ENCODE results near the gene OSTC.

Gene OSTC

DNA sequence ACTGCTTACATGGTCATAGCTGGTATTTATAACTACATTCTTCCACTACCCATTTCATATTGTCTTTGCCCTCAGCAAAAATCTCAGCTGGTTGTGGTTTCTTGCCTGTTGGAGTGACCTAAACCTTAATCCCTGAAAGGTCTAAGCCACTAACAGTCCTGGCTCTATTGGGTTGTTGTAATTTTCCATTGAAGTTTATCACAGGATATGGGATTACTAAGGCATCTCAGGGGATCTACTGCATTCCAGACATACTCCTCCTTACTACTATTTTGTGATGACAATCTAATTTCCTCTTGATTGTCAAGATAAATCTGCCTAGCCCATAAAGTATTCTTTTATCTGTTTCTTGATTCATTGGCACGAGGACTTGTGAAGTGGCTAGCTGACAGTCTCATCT, 6.2 kb upstream of the OSTC start:
- in situ Hi-C loops (cut with MboI; ENCODE audit: low sequenced_read_pairs) = no loop called here

GRCh38 chr4:108646706-108647105, 3.7 kb upstream of the OSTC start:
- in situ Hi-C loops (cut with MboI; ENCODE audit: low sequenced_read_pairs) = no loop called here

- in situ Hi-C loops (cut with MboI; ENCODE audit: low sequenced_read_pairs) = no loop called here
These were observed 562 bp upstream of the OSTC start for GRCh38 chr4:108649863-108650211.

DNA sequence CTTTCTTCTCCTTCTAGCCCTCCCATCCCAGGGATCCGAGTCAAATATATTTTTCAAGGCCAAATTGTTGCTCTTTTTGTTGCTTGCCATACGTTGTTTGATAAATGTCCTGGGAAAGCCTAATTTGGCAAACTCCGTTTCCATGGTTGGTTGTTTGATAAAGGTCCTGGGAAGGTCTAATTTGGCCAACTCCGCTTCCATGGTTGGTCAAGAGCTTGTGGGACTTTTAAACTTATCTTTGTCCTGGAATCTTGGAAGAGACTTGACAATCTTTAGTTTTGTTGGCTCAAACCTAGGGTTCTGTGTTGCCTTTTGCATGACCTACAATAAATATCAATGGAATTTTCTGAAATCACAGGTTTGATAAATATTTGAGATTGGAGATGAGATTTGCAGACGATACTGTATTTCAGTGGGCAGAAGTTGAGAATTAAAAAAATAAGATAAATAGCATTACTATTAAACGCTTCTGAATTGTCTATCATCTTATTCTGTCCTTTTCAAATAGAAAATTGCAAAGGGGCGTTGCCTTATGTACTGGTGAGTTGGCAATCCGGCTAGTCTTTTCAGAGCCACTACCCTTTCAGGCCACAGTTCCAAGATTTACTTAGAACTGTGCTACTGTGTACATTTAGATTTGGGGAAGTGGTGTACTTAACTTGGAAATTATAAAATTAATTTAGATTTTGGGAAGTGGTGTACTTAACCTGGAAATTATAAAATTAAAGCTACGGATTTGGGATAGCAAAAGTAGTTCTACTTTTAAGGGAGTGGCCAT, 804 bp downstream of the OSTC start:
- in situ Hi-C loops (cut with MboI; ENCODE audit: low sequenced_read_pairs) = no loop called here

- in situ Hi-C loops (cut with MboI; ENCODE audit: low sequenced_read_pairs) = no loop called here
These were observed 12.2 kb downstream of the OSTC start for GRCh38 chr4:108662629-108663028.

GRCh38 chr4:108674356-108674977, 24.1 kb downstream of the OSTC start:
- in situ Hi-C loops (cut with MboI; ENCODE audit: low sequenced_read_pairs) = no loop called here

- in situ Hi-C loops (cut with MboI; ENCODE audit: low sequenced_read_pairs) = no loop called here
These were observed 31.0 kb downstream of the OSTC start for GRCh38 chr4:108681321-108681809.

GRCh38 chr4:108683479-108683878, 33.1 kb downstream of the OSTC start:
- in situ Hi-C loops (cut with MboI; ENCODE audit: low sequenced_read_pairs) = no loop called here

- in situ Hi-C loops (cut with MboI; ENCODE audit: low sequenced_read_pairs) = no loop called here
These were observed 34.8 kb downstream of the OSTC start for GRCh38 chr4:108685036-108685686.

GRCh38 chr4:108690738-108691137, 40.3 kb downstream of the OSTC start:
- in situ Hi-C loops (cut with MboI; ENCODE audit: low sequenced_read_pairs) = no loop called here

DNA sequence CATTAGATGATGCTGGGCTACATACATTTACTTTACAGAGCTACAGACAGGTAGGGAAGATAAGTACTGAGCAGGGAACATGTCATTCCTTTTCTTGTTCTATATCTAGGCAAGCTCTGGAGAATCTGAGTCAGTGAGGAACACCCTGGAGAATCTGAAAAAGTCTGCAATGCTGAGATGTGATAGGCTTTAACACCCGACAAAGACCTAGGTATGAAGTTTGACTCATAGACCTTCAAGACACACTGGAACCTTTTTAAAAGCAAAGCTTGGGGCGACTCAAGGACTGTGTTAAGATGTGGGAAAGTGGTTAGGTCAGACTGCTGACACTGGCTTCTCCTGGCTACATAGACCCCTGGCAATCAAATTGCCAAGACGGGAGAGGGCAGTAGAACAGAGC, 42.8 kb downstream of the OSTC start:
- in situ Hi-C loops (cut with MboI; ENCODE audit: low sequenced_read_pairs) = no loop called here

- in situ Hi-C loops (cut with MboI; ENCODE audit: low sequenced_read_pairs) = no loop called here
These were observed 43.4 kb downstream of the OSTC start for GRCh38 chr4:108693819-108694218.

- in situ Hi-C loops (cut with MboI; ENCODE audit: low sequenced_read_pairs) = no loop called here
These were observed 44.0 kb downstream of the OSTC start for GRCh38 chr4:108694423-108694822.

GRCh38 chr4:108695062-108695461, 44.7 kb downstream of the OSTC start:
- in situ Hi-C loops (cut with MboI; ENCODE audit: low sequenced_read_pairs) = no loop called here

- in situ Hi-C loops (cut with MboI; ENCODE audit: low sequenced_read_pairs) = no loop called here
These were observed 45.8 kb downstream of the OSTC start for GRCh38 chr4:108696160-108696559.

DNA sequence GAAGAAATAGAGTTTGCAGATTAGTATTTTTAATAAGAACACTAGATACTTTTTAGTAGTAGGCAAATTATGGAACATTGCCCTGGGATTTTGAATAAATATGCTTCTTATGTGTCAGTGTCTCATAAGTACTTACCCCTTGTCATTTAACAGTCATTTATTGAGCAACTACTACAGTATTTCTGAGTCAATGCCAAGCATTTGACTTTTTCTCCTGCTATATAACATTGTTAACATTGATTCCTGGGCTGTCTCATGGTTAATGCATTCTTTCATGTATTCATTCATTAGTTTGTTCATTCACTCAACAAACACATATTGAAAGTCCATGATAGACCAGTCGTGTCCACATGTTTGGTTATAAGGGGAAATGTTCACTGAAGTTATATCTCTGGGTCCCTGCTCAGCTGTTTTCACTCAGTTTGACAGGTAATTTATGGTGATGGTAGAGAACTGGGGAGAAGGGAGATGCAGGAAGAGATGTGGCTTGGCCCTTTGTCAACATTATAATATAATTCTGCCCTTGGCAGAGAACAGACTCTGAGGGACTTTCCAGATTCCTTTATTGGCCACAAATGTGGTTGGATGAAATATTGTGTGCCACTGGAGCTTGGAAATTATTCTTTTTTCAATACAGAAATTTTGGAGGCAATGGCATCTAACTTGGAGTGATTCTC, 49.8 kb downstream of the OSTC start:
- in situ Hi-C loops (cut with MboI; ENCODE audit: low sequenced_read_pairs) = no loop called here

- in situ Hi-C loops (cut with MboI; ENCODE audit: low sequenced_read_pairs) = no loop called here
These were observed 52.6 kb downstream of the OSTC start for GRCh38 chr4:108702960-108703359.

DNA sequence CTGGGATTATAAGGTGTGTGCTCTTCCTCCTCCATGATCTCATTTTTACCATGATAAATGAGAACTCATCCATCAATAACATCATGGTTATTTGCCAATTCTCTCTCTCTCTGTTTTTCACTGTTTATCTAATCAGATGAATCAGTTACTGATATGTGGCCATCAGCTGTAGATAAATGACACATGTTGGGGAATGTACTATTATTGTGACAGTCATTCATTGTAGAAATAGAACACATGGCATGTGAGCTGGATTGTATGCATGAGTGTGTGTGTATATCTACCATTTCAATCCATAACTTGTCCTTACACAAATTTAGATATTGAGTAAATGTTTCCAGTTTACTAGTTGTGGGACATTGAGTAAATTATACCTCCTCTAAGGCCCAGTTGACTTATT, 53.0 kb downstream of the OSTC start:
- in situ Hi-C loops (cut with MboI; ENCODE audit: low sequenced_read_pairs) = no loop called here

DNA sequence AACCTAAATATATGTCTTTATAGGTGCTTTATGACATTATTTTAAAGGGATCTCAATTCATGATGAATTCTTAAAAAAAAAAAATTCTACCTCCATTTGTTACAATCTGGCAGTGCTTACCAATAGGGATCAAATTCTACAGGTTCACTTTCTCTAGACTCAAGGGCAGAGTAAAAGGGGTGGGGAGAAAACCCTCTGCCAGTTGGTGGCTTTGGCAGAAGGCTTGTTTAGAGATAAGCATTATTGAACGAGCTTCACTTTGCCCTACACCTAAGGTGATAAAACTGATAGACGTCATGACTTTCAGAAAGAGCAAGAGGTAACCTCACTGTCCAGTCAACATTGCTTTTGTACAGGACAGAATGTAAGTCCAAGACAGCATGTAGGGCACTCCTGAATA, 53.6 kb downstream of the OSTC start:
- in situ Hi-C loops (cut with MboI; ENCODE audit: low sequenced_read_pairs) = no loop called here

DNA sequence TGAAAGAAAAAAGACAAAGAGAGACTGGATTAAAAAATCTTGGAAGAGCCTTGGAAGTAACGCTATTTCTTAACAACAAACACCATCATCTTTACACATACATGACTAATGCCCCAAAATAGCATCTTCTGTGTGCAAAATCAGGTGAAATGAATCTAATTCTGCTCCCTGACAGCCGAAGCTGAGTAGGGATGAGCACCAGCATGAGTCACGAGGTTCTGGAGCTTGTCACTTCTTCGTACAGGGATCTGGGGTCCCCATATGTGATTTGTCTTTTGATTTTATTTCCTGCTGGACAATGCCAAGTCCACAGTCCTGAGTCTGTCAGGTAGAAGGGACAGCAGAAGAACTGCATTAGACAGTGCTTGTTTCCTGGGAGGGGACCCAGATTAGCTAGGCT, 55.9 kb downstream of the OSTC start:
- in situ Hi-C loops (cut with MboI; ENCODE audit: low sequenced_read_pairs) = no loop called here

DNA sequence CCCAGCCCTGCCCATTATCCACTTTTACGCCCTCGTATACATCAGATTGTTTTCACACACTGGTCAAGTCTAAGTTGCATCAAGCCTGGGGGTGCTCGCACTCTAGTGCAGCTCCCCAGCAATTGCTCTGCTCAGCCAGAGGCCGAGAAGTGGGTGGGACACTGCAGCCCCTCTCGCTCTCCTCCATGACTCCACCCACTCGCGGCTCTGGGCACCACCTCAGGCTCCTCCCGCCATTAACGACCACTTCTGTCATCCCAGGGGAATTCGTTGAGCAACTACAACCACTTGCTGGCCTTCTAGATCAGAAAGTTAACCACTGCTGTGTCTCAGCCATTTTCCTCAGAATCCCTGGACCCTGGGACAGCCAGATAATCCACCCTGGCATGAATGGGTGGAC, 58.8 kb downstream of the OSTC start:
- in situ Hi-C loops (cut with MboI; ENCODE audit: low sequenced_read_pairs) = no loop called here

- in situ Hi-C loops (cut with MboI; ENCODE audit: low sequenced_read_pairs) = no loop called here
These were observed 59.3 kb downstream of the OSTC start for GRCh38 chr4:108709722-108710121.
